GM10266 (cell line): ENCODE measurements around the gene HEG1.

ENCODE experiments used
- DNase-seq: peaks from one replicate; pipeline ENCODE4 v3.0.0; 2012; ENCODE audit errors: extremely low spot score
- TF ChIP-seq, protein P1 (sequence below): IDR thresholded peaks from 2 replicates; pipeline ENCODE4 v1.5.1; 2012; ENCODE audit warnings: mild to moderate bottlenecking, low read depth; ENCODE audit not compliant: control insufficient read depth, insufficient read depth; ENCODE audit errors: missing control alignments

Gene HEG1

DNA sequence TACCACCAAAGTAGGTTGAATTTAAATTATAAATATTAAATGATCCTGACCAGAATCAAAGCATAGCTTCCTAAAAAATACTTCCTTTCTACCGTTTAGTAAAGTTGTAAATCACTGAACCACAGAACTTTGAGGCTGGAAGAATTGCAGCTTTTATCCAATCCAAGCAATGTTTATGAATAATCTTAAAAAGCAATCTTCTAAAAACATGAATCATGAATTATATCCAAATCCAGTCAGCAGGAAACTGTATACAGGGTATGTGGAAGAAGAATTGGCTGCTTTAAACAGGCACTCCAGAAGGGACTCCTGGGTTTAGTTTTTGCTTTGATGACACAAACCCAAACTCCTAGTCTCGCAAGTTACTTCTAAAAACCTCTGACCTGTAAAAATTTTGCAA, 30.2 kb downstream of the HEG1 start:
- DNase-seq: no peak
- TF ChIP-seq, protein P1, sequence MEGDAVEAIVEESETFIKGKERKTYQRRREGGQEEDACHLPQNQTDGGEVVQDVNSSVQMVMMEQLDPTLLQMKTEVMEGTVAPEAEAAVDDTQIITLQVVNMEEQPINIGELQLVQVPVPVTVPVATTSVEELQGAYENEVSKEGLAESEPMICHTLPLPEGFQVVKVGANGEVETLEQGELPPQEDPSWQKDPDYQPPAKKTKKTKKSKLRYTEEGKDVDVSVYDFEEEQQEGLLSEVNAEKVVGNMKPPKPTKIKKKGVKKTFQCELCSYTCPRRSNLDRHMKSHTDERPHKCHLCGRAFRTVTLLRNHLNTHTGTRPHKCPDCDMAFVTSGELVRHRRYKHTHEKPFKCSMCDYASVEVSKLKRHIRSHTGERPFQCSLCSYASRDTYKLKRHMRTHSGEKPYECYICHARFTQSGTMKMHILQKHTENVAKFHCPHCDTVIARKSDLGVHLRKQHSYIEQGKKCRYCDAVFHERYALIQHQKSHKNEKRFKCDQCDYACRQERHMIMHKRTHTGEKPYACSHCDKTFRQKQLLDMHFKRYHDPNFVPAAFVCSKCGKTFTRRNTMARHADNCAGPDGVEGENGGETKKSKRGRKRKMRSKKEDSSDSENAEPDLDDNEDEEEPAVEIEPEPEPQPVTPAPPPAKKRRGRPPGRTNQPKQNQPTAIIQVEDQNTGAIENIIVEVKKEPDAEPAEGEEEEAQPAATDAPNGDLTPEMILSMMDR: no peak

DNA sequence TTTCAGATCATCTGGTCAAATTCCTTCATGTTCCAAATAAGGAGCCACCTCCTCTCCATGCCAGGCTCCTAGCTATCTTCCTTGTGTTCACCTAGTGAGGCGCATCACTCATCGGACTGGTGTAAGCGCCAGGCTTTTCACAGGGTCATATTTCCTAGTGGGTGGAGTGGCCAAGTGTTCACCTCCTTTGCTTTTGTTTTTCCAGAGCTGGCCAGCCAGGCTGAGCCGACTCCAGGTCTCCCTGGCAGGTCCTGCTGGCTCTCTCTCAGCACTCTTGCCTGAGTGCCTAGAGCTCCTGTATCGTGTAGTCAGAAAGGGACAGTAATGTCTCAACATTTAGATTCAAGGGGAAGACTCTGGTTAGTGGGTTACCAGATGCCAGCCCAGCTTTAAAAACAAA, 31.0 kb downstream of the HEG1 start:
- TF ChIP-seq, protein P1: no peak
- DNase-seq: no peak

DNA sequence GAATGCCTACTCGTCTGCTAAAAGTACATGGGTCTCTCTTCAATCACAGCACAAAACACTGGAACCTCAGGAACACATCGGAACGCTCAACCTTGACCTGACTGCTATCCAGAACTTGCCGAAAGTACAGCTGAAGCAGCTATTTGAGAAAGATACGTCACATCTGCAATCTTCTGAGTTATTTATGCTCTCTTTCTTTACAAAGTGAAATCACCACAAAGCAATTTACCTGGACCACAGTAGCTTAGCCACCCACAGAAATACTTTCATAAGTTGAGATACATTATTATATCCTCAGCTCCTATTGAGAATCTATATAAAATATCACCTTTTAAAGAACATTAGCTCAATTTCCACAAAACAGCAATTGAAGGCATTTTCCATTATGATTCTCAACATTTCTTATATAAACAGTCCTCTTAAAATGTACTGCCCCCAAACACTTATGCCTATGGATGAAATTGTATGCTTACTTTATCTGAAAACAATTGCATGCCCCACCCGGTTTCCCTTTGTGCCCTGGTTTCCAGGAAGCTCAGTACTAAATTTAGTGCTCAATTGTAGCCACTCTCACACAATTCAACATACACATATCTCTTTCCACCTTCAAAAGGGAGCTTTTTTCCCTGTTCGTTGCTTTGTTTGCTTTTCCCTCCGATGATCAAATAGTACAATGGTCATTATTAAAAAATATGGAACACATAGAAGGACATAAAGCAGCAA, 31.8 kb downstream of the HEG1 start:
- DNase-seq: no peak
- TF ChIP-seq, protein P1: no peak

DNA sequence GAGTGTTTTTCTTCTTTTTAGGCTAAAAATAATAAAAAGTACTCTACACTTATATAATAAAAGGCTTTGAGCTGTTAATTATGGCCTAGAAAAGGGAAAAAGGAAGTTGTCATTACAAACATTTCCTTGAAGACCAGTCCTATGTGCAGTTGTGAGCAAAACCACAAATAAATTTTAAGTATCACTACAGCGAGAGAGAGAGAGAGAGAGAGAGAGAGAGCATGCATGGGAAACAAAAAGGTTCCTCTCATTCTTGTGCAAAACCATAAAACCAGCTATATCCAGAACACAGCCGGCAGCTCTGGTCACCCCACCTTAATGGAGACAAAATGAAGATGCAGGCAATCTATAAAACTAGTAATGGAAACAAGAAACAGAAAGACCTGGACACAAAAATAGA, 33.6 kb downstream of the HEG1 start:
- DNase-seq: no peak
- TF ChIP-seq, protein P1: no peak

DNA sequence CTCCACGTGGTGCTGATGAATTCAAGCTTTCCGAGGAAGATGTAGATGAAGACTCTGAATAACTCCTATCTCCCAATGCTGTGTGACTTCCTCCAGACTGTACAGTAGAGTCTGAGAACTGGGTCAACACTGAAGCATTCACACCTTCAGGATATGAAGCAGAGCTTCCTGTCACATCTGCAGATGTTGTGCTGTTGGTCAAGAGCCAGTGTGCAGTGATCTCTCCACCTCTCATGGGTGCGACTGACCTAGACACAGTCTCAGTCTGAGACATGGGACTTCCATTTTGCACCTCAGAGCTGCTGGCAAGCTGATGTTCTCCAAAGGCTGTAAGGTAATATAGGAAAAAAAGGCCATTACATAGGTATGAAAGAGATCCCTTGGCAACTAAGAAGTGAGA, 36.5 kb downstream of the HEG1 start:
- TF ChIP-seq, protein P1: no peak
- no peak for DNase-seq

DNA sequence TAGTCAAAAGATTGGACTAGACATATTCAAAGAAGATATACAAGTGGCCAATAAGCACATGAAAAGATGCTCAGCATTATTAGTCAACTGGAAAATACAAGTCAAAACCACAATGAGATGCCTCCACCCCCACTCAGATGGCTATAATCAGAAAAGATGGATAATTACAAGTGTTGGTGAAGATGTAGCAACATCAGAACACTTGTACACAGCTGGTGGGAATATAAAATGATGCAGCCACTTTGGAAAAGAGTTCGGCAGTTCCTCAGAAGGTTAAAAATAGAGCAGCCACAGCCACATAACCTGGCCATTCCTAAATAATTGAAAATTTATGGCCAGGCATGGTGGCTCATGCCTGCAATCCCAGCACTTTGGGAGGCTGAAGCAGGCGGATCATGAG, 38.4 kb downstream of the HEG1 start:
- TF ChIP-seq, protein P1: no peak
- DNase-seq: no peak

DNA sequence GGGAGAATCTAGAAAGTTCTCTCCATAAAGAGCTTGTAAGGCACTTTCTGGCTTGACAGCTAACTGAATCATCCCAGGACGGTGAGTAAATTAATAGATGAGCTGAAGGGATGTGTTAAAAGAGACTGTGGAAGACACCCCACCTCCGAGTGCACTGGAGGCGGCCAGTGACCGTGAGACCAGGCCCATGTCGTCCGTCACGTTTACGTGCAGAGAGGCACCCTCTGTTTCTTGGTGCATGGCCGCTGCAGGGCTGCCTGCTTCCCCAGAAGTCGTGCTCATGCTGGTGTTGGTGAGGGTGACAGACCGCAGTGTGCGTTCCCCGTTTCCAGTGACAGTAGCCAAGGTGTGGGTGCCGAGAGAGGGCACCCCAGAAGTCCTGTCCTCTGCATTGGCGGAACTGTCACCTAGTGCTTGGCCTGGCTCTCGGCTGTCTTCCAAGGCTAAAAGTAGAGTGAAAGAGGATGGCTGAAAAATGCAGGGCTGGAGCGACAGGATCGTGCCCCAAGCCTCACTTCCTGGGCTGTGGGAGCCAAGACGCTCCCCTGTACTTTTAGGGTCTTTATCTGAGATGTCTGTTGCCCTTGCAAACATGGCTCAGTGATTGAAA, 41.1 kb downstream of the HEG1 start:
- TF ChIP-seq, protein P1: no peak
- no peak for DNase-seq
